ENCODE results near the gene CELF2. TPM values are rescaled to one million over a fixed set of nuclear protein-coding genes. Genes with fewer than 3 reads are reported as not detected.

Gene CELF2
- total and polyA plus RNA-seq, 9 of the 15 experiments (the other 6 are each of a cell fraction or from before 2014, with no cell fraction given), result 4.0 to 20.3 (median 11.1) TPM

GRCh38 chr10:11073410-11073809 is 55.7 kb downstream of the CELF2 start:
- in situ Hi-C loops (cut with MboI) (no loop called here), intact Hi-C loops (cut with micrococcal nuclease) (no loop called here)
- 3% methylated on average over 4 of the region's 4 CpGs for WGBS (ENCODE audit: insufficient coverage, low coverage, missing lambda C conversion rate)
- no peaks in the 10 kb centered on the region for H4K20me1 ChIP-seq (replicated peaks; ENCODE audit: control insufficient read depth, insufficient read depth, low read length)
- H3K36me3 ChIP-seq (ENCODE audit: control insufficient read depth, insufficient read depth, low read length), result no peaks in the 10 kb centered on the region
- CTCF ChIA-PET (ENCODE audit: low intra/inter-chr PET ratio), result no interaction called here
- no peak overlapping the region for H2AFZ ChIP-seq (ENCODE audit: low read depth, low read length)
- BruUV-seq (replicated peaks), result no TSS peak
- H3K27me3 ChIP-seq (ENCODE audit: control insufficient read depth in 2 of 2, insufficient read depth in 2 of 2, low read length in 2 of 2), result peaks cover 5 to 6% of the 10 kb centered on the region in 2 experiments; a peak in 4 of 5 replicates
- POLR2A ChIA-PET, result no interaction called here
- no peak overlapping the region for H3K9ac ChIP-seq (ENCODE audit: insufficient read depth in 1 of 2, low read depth in 2 of 2, low read length in 2 of 2)
- H3K9me1 ChIP-seq (ENCODE audit: control insufficient read depth, insufficient read depth, low read length), result no peaks in the 10 kb centered on the region
- no peaks in the 10 kb centered on the region for H3K4me1 ChIP-seq (replicated peaks in 1 of 2; ENCODE audit: control insufficient read depth in 2 of 2, insufficient read depth in 2 of 2, low read length in 2 of 2)
- FAIRE-seq (no peak), ATAC-seq (no peak), DNase-seq (ENCODE audit: extremely low read depth in 1 of 4, low spot score in 3 of 4) (no peak)
- H3K9me3 ChIP-seq (replicated peaks; ENCODE audit: control insufficient read depth, insufficient read depth, low read depth, low read length), result no peaks in the 10 kb centered on the region
- TF ChIP-seq MLX (CRISPR knock-in tag; conservative IDR thresholded peaks at IDR 0.05), result no peak
- H3K4me2 ChIP-seq (ENCODE audit: insufficient read depth, low read length), result no peak overlapping the region
- H3K27ac ChIP-seq (ENCODE audit: extremely low read depth, low read depth, low read length), result no peak overlapping the region
- no peak overlapping the region for H3K4me3 ChIP-seq
- no peaks in the 10 kb centered on the region for H3K79me2 ChIP-seq (ENCODE audit: control insufficient read depth, insufficient read depth, low read length)

- intact Hi-C loops (cut with micrococcal nuclease), result no loop called here
- TF ChIP-seq NFXL1 (CRISPR knock-in tag; IDR thresholded peaks at IDR 0.05) (no peak), HMBOX1 (IDR thresholded peaks at IDR 0.05) (no peak), PHF21A (IDR thresholded peaks at IDR 0.05; ENCODE audit: borderline replicate concordance, low read depth) (no peak), ZNF695 (CRISPR knock-in tag; IDR thresholded peaks at IDR 0.05) (no peak), ZNF764 (CRISPR knock-in tag; IDR thresholded peaks at IDR 0.05; ENCODE audit: low read depth) (no peak), RBM25 (IDR thresholded peaks at IDR 0.05; ENCODE audit: low read depth, low read length, severe bottlenecking) (no peak), MITF (IDR thresholded peaks at IDR 0.05) (no peak), SUPT5H (IDR thresholded peaks at IDR 0.05) (no peak), NCOA6 (IDR thresholded peaks at IDR 0.05) (no peak)
- H3K27me3 ChIP-seq (ENCODE audit: control insufficient read depth in 2 of 2, insufficient read depth in 2 of 2, low read length in 2 of 2), result peaks cover 5 to 8% of the 10 kb centered on the region in 2 experiments; a peak in 4 of 5 replicates
- FAIRE-seq, result no peak
- ChIA-PET POLR2A (no interaction called here), CTCF (ENCODE audit: low intra/inter-chr PET ratio) (no interaction called here)
- no peak for ATAC-seq
- H3K4me1 ChIP-seq (replicated peaks in 1 of 2; ENCODE audit: control insufficient read depth in 2 of 2, insufficient read depth in 2 of 2, low read length in 2 of 2), result no peaks in the 10 kb centered on the region
- in situ Hi-C loops (cut with MboI), result no loop called here
- DNase-seq (ENCODE audit: extremely low read depth in 1 of 4, low spot score in 3 of 4), result no peak
- no peak overlapping the region for H2AFZ ChIP-seq (ENCODE audit: low read depth, low read length)
- no peaks in the 10 kb centered on the region for H3K36me3 ChIP-seq (ENCODE audit: control insufficient read depth, insufficient read depth, low read length)
- H3K27ac ChIP-seq (ENCODE audit: extremely low read depth, low read depth, low read length), result no peak overlapping the region
- H3K9ac ChIP-seq (ENCODE audit: insufficient read depth in 1 of 2, low read depth in 2 of 2, low read length in 2 of 2), result no peak overlapping the region
- no TSS peak for BruUV-seq (replicated peaks)
- H3K9me3 ChIP-seq (replicated peaks; ENCODE audit: control insufficient read depth, insufficient read depth, low read depth, low read length), result no peaks in the 10 kb centered on the region
- H3K4me2 ChIP-seq (ENCODE audit: insufficient read depth, low read length), result no peak overlapping the region
- WGBS (ENCODE audit: insufficient coverage, low coverage, missing lambda C conversion rate), result 2% methylated on average over 4 of the region's 4 CpGs
- no peak overlapping the region for H3K4me3 ChIP-seq
- H4K20me1 ChIP-seq (replicated peaks; ENCODE audit: control insufficient read depth, insufficient read depth, low read length), result no peaks in the 10 kb centered on the region
- no peaks in the 10 kb centered on the region for H3K79me2 ChIP-seq (ENCODE audit: control insufficient read depth, insufficient read depth, low read length)
- H3K9me1 ChIP-seq (ENCODE audit: control insufficient read depth, insufficient read depth, low read length), result no peaks in the 10 kb centered on the region
Observed at GRCh38 chr10:11074536-11075267, 57.0 kb downstream of the CELF2 start.

Measured in K562 (cell line).